Measurements from ENCODE around the gene KCNIP4. TPM values are rescaled to one million over a fixed set of nuclear protein-coding genes. Genes with fewer than 3 reads are reported as not detected.

The KCNIP4 gene
- total and polyA plus RNA-seq, 2 experiments from 2014 or later, result 0.14 to 0.63 TPM

DNA sequence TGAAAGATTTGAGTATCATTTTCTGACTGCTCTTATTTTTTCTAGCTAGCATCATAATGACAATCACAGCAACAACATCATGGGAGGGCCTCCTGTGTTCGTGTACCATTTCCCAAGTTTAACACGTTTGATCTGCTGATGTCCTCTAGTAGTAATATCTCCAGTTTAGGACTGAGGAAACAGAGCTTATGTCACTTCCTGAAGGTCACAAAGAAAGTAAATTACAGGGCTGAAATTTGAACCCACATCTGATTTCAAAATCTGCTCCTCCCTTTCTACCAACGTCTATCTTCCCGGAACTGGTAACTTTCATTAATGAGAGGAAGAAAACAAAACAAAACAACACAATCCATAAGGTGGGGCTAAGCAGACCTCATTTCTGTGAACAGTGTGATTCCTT is 945.6 kb downstream of the KCNIP4 start:
- Mint-ChIP-seq H3K36me3 (ENCODE audit: low read depth) (no peaks in the 10 kb centered on the region), H3K27ac (no peak overlapping the region), H3K27me3 (ENCODE audit: insufficient read depth, low read depth, poor library complexity) (no peaks in the 10 kb centered on the region), H3K4me3 (no peak overlapping the region), H3K9me3 (no peaks in the 10 kb centered on the region), H3K4me1 (peaks cover 16% of the 10 kb centered on the region; the same call in 2 of the 3 replicates)
- Histone ChIP-seq H4K20me1 (replicated peaks; ENCODE audit: insufficient read depth) (no peaks in the 10 kb centered on the region), H3K9me2 (ENCODE audit: insufficient read depth) (peaks cover 4% of the 10 kb centered on the region), H3K27me3 (ENCODE audit: insufficient read depth) (no peaks in the 10 kb centered on the region), H2AFZ (no peak overlapping the region), H3K4me3 (no peak overlapping the region), H3K79me2 (replicated peaks; ENCODE audit: insufficient read depth) (no peaks in the 10 kb centered on the region), H3K4me1 (ENCODE audit: insufficient read depth) (peaks cover 6% of the 10 kb centered on the region; the same call in 1 of the 2 replicates), H3K4me2 (no peak overlapping the region), H3K36me3 (ENCODE audit: insufficient read depth) (no peaks in the 10 kb centered on the region; the same call in 1 of the 2 replicates), H3F3A (replicated peaks; ENCODE audit: low read depth) (no peaks in the 10 kb centered on the region), H3K27ac (ENCODE audit: low read depth) (no peak overlapping the region)
- DNase-seq (ENCODE audit: low spot score) (no peak), ATAC-seq (no peak)
- TF ChIP-seq, protein P1, sequence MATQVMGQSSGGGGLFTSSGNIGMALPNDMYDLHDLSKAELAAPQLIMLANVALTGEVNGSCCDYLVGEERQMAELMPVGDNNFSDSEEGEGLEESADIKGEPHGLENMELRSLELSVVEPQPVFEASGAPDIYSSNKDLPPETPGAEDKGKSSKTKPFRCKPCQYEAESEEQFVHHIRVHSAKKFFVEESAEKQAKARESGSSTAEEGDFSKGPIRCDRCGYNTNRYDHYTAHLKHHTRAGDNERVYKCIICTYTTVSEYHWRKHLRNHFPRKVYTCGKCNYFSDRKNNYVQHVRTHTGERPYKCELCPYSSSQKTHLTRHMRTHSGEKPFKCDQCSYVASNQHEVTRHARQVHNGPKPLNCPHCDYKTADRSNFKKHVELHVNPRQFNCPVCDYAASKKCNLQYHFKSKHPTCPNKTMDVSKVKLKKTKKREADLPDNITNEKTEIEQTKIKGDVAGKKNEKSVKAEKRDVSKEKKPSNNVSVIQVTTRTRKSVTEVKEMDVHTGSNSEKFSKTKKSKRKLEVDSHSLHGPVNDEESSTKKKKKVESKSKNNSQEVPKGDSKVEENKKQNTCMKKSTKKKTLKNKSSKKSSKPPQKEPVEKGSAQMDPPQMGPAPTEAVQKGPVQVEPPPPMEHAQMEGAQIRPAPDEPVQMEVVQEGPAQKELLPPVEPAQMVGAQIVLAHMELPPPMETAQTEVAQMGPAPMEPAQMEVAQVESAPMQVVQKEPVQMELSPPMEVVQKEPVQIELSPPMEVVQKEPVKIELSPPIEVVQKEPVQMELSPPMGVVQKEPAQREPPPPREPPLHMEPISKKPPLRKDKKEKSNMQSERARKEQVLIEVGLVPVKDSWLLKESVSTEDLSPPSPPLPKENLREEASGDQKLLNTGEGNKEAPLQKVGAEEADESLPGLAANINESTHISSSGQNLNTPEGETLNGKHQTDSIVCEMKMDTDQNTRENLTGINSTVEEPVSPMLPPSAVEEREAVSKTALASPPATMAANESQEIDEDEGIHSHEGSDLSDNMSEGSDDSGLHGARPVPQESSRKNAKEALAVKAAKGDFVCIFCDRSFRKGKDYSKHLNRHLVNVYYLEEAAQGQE (IDR thresholded peaks at IDR 0.05; ENCODE audit: unreplicated experiment), result no peak
- TF ChIP-seq, protein P2, sequence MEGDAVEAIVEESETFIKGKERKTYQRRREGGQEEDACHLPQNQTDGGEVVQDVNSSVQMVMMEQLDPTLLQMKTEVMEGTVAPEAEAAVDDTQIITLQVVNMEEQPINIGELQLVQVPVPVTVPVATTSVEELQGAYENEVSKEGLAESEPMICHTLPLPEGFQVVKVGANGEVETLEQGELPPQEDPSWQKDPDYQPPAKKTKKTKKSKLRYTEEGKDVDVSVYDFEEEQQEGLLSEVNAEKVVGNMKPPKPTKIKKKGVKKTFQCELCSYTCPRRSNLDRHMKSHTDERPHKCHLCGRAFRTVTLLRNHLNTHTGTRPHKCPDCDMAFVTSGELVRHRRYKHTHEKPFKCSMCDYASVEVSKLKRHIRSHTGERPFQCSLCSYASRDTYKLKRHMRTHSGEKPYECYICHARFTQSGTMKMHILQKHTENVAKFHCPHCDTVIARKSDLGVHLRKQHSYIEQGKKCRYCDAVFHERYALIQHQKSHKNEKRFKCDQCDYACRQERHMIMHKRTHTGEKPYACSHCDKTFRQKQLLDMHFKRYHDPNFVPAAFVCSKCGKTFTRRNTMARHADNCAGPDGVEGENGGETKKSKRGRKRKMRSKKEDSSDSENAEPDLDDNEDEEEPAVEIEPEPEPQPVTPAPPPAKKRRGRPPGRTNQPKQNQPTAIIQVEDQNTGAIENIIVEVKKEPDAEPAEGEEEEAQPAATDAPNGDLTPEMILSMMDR (conservative IDR thresholded peaks at IDR 0.05; ENCODE audit: low read depth in 2 of 2), result no peak
- TF ChIP-seq JUNB (IDR thresholded peaks at IDR 0.05; ENCODE audit: unreplicated experiment) (no peak), NANOG (IDR thresholded peaks at IDR 0.05; ENCODE audit: borderline replicate concordance) (no peak), EZH2phosphoT487 (IDR thresholded peaks at IDR 0.05; ENCODE audit: unreplicated experiment) (no peak), POLR2AphosphoS5 (IDR thresholded peaks at IDR 0.05; ENCODE audit: low read depth) (no peak), ZNF331 (CRISPR knock-in tag; IDR thresholded peaks at IDR 0.05; ENCODE audit: low read depth) (no peak), EZH2 (IDR thresholded peaks at IDR 0.05; ENCODE audit: low read depth, unreplicated experiment) (no peak), ZNF114 (CRISPR knock-in tag; IDR thresholded peaks at IDR 0.05) (no peak), CREB1 (CRISPR knock-in tag; IDR thresholded peaks at IDR 0.05; ENCODE audit: low read depth) (no peak), STAT1 (IDR thresholded peaks at IDR 0.05; ENCODE audit: unreplicated experiment) (no peak)
- TF ChIP-seq, protein P3, sequence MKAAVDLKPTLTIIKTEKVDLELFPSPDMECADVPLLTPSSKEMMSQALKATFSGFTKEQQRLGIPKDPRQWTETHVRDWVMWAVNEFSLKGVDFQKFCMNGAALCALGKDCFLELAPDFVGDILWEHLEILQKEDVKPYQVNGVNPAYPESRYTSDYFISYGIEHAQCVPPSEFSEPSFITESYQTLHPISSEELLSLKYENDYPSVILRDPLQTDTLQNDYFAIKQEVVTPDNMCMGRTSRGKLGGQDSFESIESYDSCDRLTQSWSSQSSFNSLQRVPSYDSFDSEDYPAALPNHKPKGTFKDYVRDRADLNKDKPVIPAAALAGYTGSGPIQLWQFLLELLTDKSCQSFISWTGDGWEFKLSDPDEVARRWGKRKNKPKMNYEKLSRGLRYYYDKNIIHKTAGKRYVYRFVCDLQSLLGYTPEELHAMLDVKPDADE (IDR thresholded peaks at IDR 0.05), result no peak
